Measurements from ENCODE around the gene ARHGAP40. TPM values are rescaled to one million over a fixed set of nuclear protein-coding genes. Genes with fewer than 3 reads are reported as not detected.

The ARHGAP40 gene
- total and polyA plus RNA-seq, 10 donors, result 0.03 TPM; not detected in 9

GRCh38 chr20:38625896-38626295 is 24.3 kb downstream of the ARHGAP40 start:
- DNase-seq, result no peak
- Histone ChIP-seq H3K27me3 (replicated peaks in 1 of 7) (peaks cover 0 to 25% (median 0%) of the 10 kb centered on the region in 7 donors), H3K4me1 (no peaks in the 10 kb centered on the region), H3K27ac (no peak overlapping the region), H3K4me3 (no peak overlapping the region), H3K9me3 (peaks cover 0 to 7% (median 4%) of the 10 kb centered on the region in 8 donors), H3K36me3 (no peaks in the 10 kb centered on the region)
- intact Hi-C loops (cut with DNase I; ENCODE audit: low total_unique reads), result no loop called here
- TF ChIP-seq POLR2AphosphoS5 (IDR thresholded peaks at IDR 0.05), result no peak
- no peak for TF ChIP-seq POLR2A (IDR thresholded peaks at IDR 0.05)
- TF ChIP-seq CTCF (IDR thresholded peaks at IDR 0.05 in 8 of 11, conservative IDR thresholded peaks at IDR 0.05 in 3 of 11), result no peak

- no peaks in the 10 kb centered on the region for H3K4me1 ChIP-seq
- no peaks in the 10 kb centered on the region for H3K36me3 ChIP-seq
- DNase-seq, result no peak
- 83 to 88% (median 87%) methylated on average over 6 to 10 of the region's 10 CpGs for WGBS, 5 donors
- no peak overlapping the region for H3K4me3 ChIP-seq
- no peak for TF ChIP-seq POLR2AphosphoS5 (IDR thresholded peaks at IDR 0.05)
- TF ChIP-seq POLR2A (IDR thresholded peaks at IDR 0.05), result no peak
- no peak for TF ChIP-seq CTCF (IDR thresholded peaks at IDR 0.05 in 8 of 11, conservative IDR thresholded peaks at IDR 0.05 in 3 of 11)
- no peak overlapping the region for H3K27ac ChIP-seq
- H3K27me3 ChIP-seq (replicated peaks in 1 of 7), result peaks cover 0 to 13% (median 0%) of the 10 kb centered on the region in 7 donors
- H3K9me3 ChIP-seq, result peaks cover 0 to 7% (median 4%) of the 10 kb centered on the region in 8 donors
- intact Hi-C loops (cut with DNase I; ENCODE audit: low total_unique reads), result no loop called here
Observed at GRCh38 chr20:38626921-38627659, 25.5 kb downstream of the ARHGAP40 start.

- Histone ChIP-seq H3K4me1 (peaks cover 0 to 6% (median 4%) of the 10 kb centered on the region in 6 donors), H3K9me3 (peaks cover 0 to 6% (median 4%) of the 10 kb centered on the region in 8 donors), H3K4me3 (no peak overlapping the region), H3K27me3 (replicated peaks in 1 of 7) (peaks cover 0 to 14% (median 0%) of the 10 kb centered on the region in 7 donors), H3K36me3 (no peaks in the 10 kb centered on the region), H3K27ac (no peak overlapping the region)
- intact Hi-C loops (cut with DNase I; ENCODE audit: low total_unique reads), result no loop called here
- WGBS, 5 donors, result 78 to 81% (median 80%) methylated on average over 9 of the region's 9 CpGs
- DNase-seq, result no peak
- TF ChIP-seq POLR2AphosphoS5 (IDR thresholded peaks at IDR 0.05), result no peak
- no peak for TF ChIP-seq POLR2A (IDR thresholded peaks at IDR 0.05)
- TF ChIP-seq CTCF (IDR thresholded peaks at IDR 0.05 in 8 of 11, conservative IDR thresholded peaks at IDR 0.05 in 3 of 11), result no peak
Observed at GRCh38 chr20:38628580-38629470, 27.2 kb downstream of the ARHGAP40 start.

- 75 to 100% (median 84%) methylated on average over 1 of the region's 1 CpG for WGBS, 5 donors
- Histone ChIP-seq H3K4me3 (no peak overlapping the region), H3K27me3 (replicated peaks in 1 of 7) (peaks cover 0 to 26% (median 0%) of the 10 kb centered on the region in 7 donors), H3K9me3 (no peaks in the 10 kb centered on the region), H3K4me1 (peaks cover 0 to 7% (median 5%) of the 10 kb centered on the region in 6 donors), H3K27ac (no peak overlapping the region), H3K36me3 (no peaks in the 10 kb centered on the region)
- TF ChIP-seq CTCF (IDR thresholded peaks at IDR 0.05 in 8 of 11, conservative IDR thresholded peaks at IDR 0.05 in 3 of 11) (no peak), POLR2AphosphoS5 (IDR thresholded peaks at IDR 0.05) (no peak), POLR2A (IDR thresholded peaks at IDR 0.05) (no peak)
- intact Hi-C loops (cut with DNase I; ENCODE audit: low total_unique reads), result no loop called here
- no peak for DNase-seq
Observed at GRCh38 chr20:38629979-38630378, 28.4 kb downstream of the ARHGAP40 start.

All from spleen (tissue), 11 donors.